Measurements from ENCODE around the gene ME3. TPM values are rescaled to one million over a fixed set of nuclear protein-coding genes. Genes with fewer than 3 reads are reported as not detected.

ME3 gene
- total and polyA plus RNA-seq, 2 donors (not counting 1 experiment from before 2014, with no cell fraction given) = 8.8 to 50.7 TPM

DNA sequence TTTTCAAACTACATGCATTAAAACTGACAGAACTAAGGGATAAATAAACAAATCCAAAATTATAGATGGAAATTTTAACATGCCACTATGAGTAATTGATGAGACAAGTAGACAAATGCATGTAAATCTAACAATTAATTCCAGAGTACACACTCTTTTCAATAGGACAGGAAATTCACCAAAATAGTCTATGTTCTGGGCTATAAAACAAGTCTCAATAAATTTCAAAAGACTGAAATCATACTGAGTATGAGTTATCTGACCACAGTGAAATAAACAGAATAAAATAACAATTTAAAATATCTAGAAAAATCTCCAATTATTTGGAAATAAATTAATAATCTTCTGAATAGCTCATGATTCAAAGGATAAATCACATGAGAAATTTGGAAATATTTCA is 38.5 kb upstream of the ME3 start:
- no peaks in the 10 kb centered on the region for H3K4me1 ChIP-seq (ENCODE audit: control insufficient read depth, extremely low read depth, insufficient read depth, low read length)
- no peak overlapping the region for H3K4me3 ChIP-seq (replicated peaks in 1 of 4; ENCODE audit: control extremely low read depth in 1 of 4, insufficient read depth in 1 of 4, low read depth in 3 of 4, low read length in 4 of 4)
- H3K9me3 ChIP-seq (ENCODE audit: control insufficient read depth, insufficient read depth, low read depth, low read length) = no peaks in the 10 kb centered on the region
- TF ChIP-seq, protein P1, sequence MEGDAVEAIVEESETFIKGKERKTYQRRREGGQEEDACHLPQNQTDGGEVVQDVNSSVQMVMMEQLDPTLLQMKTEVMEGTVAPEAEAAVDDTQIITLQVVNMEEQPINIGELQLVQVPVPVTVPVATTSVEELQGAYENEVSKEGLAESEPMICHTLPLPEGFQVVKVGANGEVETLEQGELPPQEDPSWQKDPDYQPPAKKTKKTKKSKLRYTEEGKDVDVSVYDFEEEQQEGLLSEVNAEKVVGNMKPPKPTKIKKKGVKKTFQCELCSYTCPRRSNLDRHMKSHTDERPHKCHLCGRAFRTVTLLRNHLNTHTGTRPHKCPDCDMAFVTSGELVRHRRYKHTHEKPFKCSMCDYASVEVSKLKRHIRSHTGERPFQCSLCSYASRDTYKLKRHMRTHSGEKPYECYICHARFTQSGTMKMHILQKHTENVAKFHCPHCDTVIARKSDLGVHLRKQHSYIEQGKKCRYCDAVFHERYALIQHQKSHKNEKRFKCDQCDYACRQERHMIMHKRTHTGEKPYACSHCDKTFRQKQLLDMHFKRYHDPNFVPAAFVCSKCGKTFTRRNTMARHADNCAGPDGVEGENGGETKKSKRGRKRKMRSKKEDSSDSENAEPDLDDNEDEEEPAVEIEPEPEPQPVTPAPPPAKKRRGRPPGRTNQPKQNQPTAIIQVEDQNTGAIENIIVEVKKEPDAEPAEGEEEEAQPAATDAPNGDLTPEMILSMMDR (conservative IDR thresholded peaks at IDR 0.05 in 1 of 2, IDR thresholded peaks at IDR 0.05 in 1 of 2; ENCODE audit: low read depth in 1 of 2, low read length in 2 of 2) = no peak
- TF ChIP-seq EZH2 (IDR thresholded peaks at IDR 0.05; ENCODE audit: low read length, missing control alignments) = no peak
- H4K20me1 ChIP-seq (ENCODE audit: control insufficient read depth, extremely low read depth, insufficient read depth, low read length) = no peaks in the 10 kb centered on the region
- no peaks in the 10 kb centered on the region for H3K36me3 ChIP-seq (ENCODE audit: control insufficient read depth, insufficient read depth, low read length)
- no peak overlapping the region for H3K4me2 ChIP-seq (ENCODE audit: extremely low read depth, insufficient read depth, low read length)
- no peak for DNase-seq (ENCODE audit: low read depth in 2 of 2)
- no peaks in the 10 kb centered on the region for H3K79me2 ChIP-seq (ENCODE audit: control insufficient read depth, insufficient read depth, low read length)
- H3K27me3 ChIP-seq (ENCODE audit: control insufficient read depth, insufficient read depth, low read length) = no peaks in the 10 kb centered on the region
- no peak overlapping the region for H2AFZ ChIP-seq (ENCODE audit: low read length)
- H3K9ac ChIP-seq (ENCODE audit: insufficient read depth, low read length) = no peak overlapping the region
- no peak overlapping the region for H3K27ac ChIP-seq (ENCODE audit: insufficient read depth, low read length)

GRCh38 chr11:86708669-86709068 is 36.3 kb upstream of the ME3 start:
- Histone ChIP-seq H3K4me3 (replicated peaks in 1 of 4; ENCODE audit: control extremely low read depth in 1 of 4, insufficient read depth in 1 of 4, low read depth in 3 of 4, low read length in 4 of 4) (no peak overlapping the region), H3K36me3 (ENCODE audit: control insufficient read depth, insufficient read depth, low read length) (no peaks in the 10 kb centered on the region), H2AFZ (ENCODE audit: low read length) (no peak overlapping the region), H3K4me2 (ENCODE audit: extremely low read depth, insufficient read depth, low read length) (no peak overlapping the region), H3K9me3 (ENCODE audit: control insufficient read depth, insufficient read depth, low read depth, low read length) (no peaks in the 10 kb centered on the region), H3K27ac (ENCODE audit: insufficient read depth, low read length) (no peak overlapping the region), H4K20me1 (ENCODE audit: control insufficient read depth, extremely low read depth, insufficient read depth, low read length) (no peaks in the 10 kb centered on the region), H3K27me3 (ENCODE audit: control insufficient read depth, insufficient read depth, low read length) (no peaks in the 10 kb centered on the region), H3K9ac (ENCODE audit: insufficient read depth, low read length) (no peak overlapping the region), H3K4me1 (ENCODE audit: control insufficient read depth, extremely low read depth, insufficient read depth, low read length) (no peaks in the 10 kb centered on the region), H3K79me2 (ENCODE audit: control insufficient read depth, insufficient read depth, low read length) (no peaks in the 10 kb centered on the region)
- TF ChIP-seq EZH2 (IDR thresholded peaks at IDR 0.05; ENCODE audit: low read length, missing control alignments) = no peak
- TF ChIP-seq, protein P1 (conservative IDR thresholded peaks at IDR 0.05 in 1 of 2, IDR thresholded peaks at IDR 0.05 in 1 of 2; ENCODE audit: low read depth in 1 of 2, low read length in 2 of 2) = no peak
- no peak for DNase-seq (ENCODE audit: low read depth in 2 of 2)

- no peaks in the 10 kb centered on the region for H3K9me3 ChIP-seq (ENCODE audit: control insufficient read depth, insufficient read depth, low read depth, low read length)
- no peak overlapping the region for H3K27ac ChIP-seq (ENCODE audit: insufficient read depth, low read length)
- no peak for TF ChIP-seq EZH2 (IDR thresholded peaks at IDR 0.05; ENCODE audit: low read length, missing control alignments)
- TF ChIP-seq, protein P1 (conservative IDR thresholded peaks at IDR 0.05 in 1 of 2, IDR thresholded peaks at IDR 0.05 in 1 of 2; ENCODE audit: low read depth in 1 of 2, low read length in 2 of 2) = no peak
- no peak overlapping the region for H3K4me2 ChIP-seq (ENCODE audit: extremely low read depth, insufficient read depth, low read length)
- H3K79me2 ChIP-seq (ENCODE audit: control insufficient read depth, insufficient read depth, low read length) = no peaks in the 10 kb centered on the region
- no peak overlapping the region for H2AFZ ChIP-seq (ENCODE audit: low read length)
- H3K36me3 ChIP-seq (ENCODE audit: control insufficient read depth, insufficient read depth, low read length) = no peaks in the 10 kb centered on the region
- no peak overlapping the region for H3K9ac ChIP-seq (ENCODE audit: insufficient read depth, low read length)
- no peak overlapping the region for H3K4me3 ChIP-seq (replicated peaks in 1 of 4; ENCODE audit: control extremely low read depth in 1 of 4, insufficient read depth in 1 of 4, low read depth in 3 of 4, low read length in 4 of 4)
- no peak for DNase-seq (ENCODE audit: low read depth in 2 of 2)
- no peaks in the 10 kb centered on the region for H3K27me3 ChIP-seq (ENCODE audit: control insufficient read depth, insufficient read depth, low read length)
- no peaks in the 10 kb centered on the region for H4K20me1 ChIP-seq (ENCODE audit: control insufficient read depth, extremely low read depth, insufficient read depth, low read length)
- no peaks in the 10 kb centered on the region for H3K4me1 ChIP-seq (ENCODE audit: control insufficient read depth, extremely low read depth, insufficient read depth, low read length)
Measured at GRCh38 chr11:86706338-86707131, 34.1 kb upstream of the ME3 start.

Measured in fibroblast of lung (primary cell).